ENCODE measurements around the gene STUB1.
A peak's percentile ranks its signal among the peaks of the same experiment; 100 is the strongest.

The STUB1 gene

GRCh38 chr16:714558-715476 lies 34.6 kb downstream of the STUB1 start, which contains the start of gene METRN:
TSS of gene METRN (plus strand) at chr16:715118. CDS start at chr16:715290, 172 bp downstream.
- Histone ChIP-seq H3K4me1 (ENCODE audit: control insufficient read depth in 1 of 2, insufficient read depth in 2 of 2, low read length in 2 of 2) (peaks cover 4 to 47% of the 10 kb centered on the region in 2 donors), H3K27me3 (ENCODE audit: low read depth, low read length) (peaks cover 16% of the 10 kb centered on the region), H3K4me3 (ENCODE audit: low read depth in 1 of 2, low read length in 2 of 2) (peak within 1 kb of the TSS in 1 of 2 donors; percentile 81), H3K9me3 (ENCODE audit: control insufficient read depth in 1 of 2, low read length in 2 of 2) (no peaks in the 10 kb centered on the region), H3K36me3 (ENCODE audit: control insufficient read depth in 1 of 2, insufficient read depth in 2 of 2, low read length in 2 of 2) (no peaks in the 10 kb centered on the region), H3K27ac (ENCODE audit: low read length) (no peak within 1 kb of the TSS)

GRCh38 chr16:715477-716199 lies 35.4 kb downstream of the STUB1 start:
- H3K27ac ChIP-seq (ENCODE audit: low read length): no peak overlapping the region
- H3K4me3 ChIP-seq (ENCODE audit: low read depth in 1 of 2, low read length in 2 of 2): peak overlapping the region in 1 of 2 donors; percentile 81
- H3K27me3 ChIP-seq (ENCODE audit: low read depth, low read length): peaks cover 9% of the 10 kb centered on the region
- peaks cover 9 to 51% of the 10 kb centered on the region in 2 donors for H3K4me1 ChIP-seq (ENCODE audit: control insufficient read depth in 1 of 2, insufficient read depth in 2 of 2, low read length in 2 of 2)
- H3K9me3 ChIP-seq (ENCODE audit: control insufficient read depth in 1 of 2, low read length in 2 of 2): no peaks in the 10 kb centered on the region
- no peaks in the 10 kb centered on the region for H3K36me3 ChIP-seq (ENCODE audit: control insufficient read depth in 1 of 2, insufficient read depth in 2 of 2, low read length in 2 of 2)

- Histone ChIP-seq H3K4me3 (ENCODE audit: low read depth in 1 of 2, low read length in 2 of 2) (peak overlapping the region in 1 of 2 donors; percentile 81), H3K27ac (ENCODE audit: low read length) (no peak overlapping the region), H3K36me3 (ENCODE audit: control insufficient read depth in 1 of 2, insufficient read depth in 2 of 2, low read length in 2 of 2) (no peaks in the 10 kb centered on the region), H3K27me3 (ENCODE audit: low read depth, low read length) (peaks cover 4% of the 10 kb centered on the region), H3K4me1 (ENCODE audit: control insufficient read depth in 1 of 2, insufficient read depth in 2 of 2, low read length in 2 of 2) (peaks cover 9 to 51% of the 10 kb centered on the region in 2 donors), H3K9me3 (ENCODE audit: control insufficient read depth in 1 of 2, low read length in 2 of 2) (no peaks in the 10 kb centered on the region)
These were observed 36.0 kb downstream of the STUB1 start for GRCh38 chr16:716200-716568.

GRCh38 chr16:716768-717325 lies 36.6 kb downstream of the STUB1 start:
- Histone ChIP-seq H3K4me1 (ENCODE audit: control insufficient read depth in 1 of 2, insufficient read depth in 2 of 2, low read length in 2 of 2) (peaks cover 9 to 57% of the 10 kb centered on the region in 2 donors), H3K36me3 (ENCODE audit: control insufficient read depth in 1 of 2, insufficient read depth in 2 of 2, low read length in 2 of 2) (no peaks in the 10 kb centered on the region), H3K9me3 (ENCODE audit: control insufficient read depth in 1 of 2, low read length in 2 of 2) (no peaks in the 10 kb centered on the region), H3K27ac (ENCODE audit: low read length) (no peak overlapping the region), H3K4me3 (ENCODE audit: low read depth in 1 of 2, low read length in 2 of 2) (peak overlapping the region in 1 of 2 donors; percentile 81), H3K27me3 (ENCODE audit: low read depth, low read length) (no peaks in the 10 kb centered on the region)

GRCh38 chr16:717450-718245 lies 37.4 kb downstream of the STUB1 start:
- H3K9me3 ChIP-seq (ENCODE audit: control insufficient read depth in 1 of 2, low read length in 2 of 2): no peaks in the 10 kb centered on the region
- H3K4me1 ChIP-seq (ENCODE audit: control insufficient read depth in 1 of 2, insufficient read depth in 2 of 2, low read length in 2 of 2): peaks cover 9 to 62% of the 10 kb centered on the region in 2 donors
- no peak overlapping the region for H3K4me3 ChIP-seq (ENCODE audit: low read depth in 1 of 2, low read length in 2 of 2)
- no peaks in the 10 kb centered on the region for H3K27me3 ChIP-seq (ENCODE audit: low read depth, low read length)
- H3K27ac ChIP-seq (ENCODE audit: low read length): no peak overlapping the region
- H3K36me3 ChIP-seq (ENCODE audit: control insufficient read depth in 1 of 2, insufficient read depth in 2 of 2, low read length in 2 of 2): no peaks in the 10 kb centered on the region

- no peaks in the 10 kb centered on the region for H3K36me3 ChIP-seq (ENCODE audit: control insufficient read depth in 1 of 2, insufficient read depth in 2 of 2, low read length in 2 of 2)
- H3K27ac ChIP-seq (ENCODE audit: low read length): no peak overlapping the region
- peaks cover 9 to 62% of the 10 kb centered on the region in 2 donors for H3K4me1 ChIP-seq (ENCODE audit: control insufficient read depth in 1 of 2, insufficient read depth in 2 of 2, low read length in 2 of 2)
- no peaks in the 10 kb centered on the region for H3K9me3 ChIP-seq (ENCODE audit: control insufficient read depth in 1 of 2, low read length in 2 of 2)
- H3K4me3 ChIP-seq (ENCODE audit: low read depth in 1 of 2, low read length in 2 of 2): no peak overlapping the region
- no peaks in the 10 kb centered on the region for H3K27me3 ChIP-seq (ENCODE audit: low read depth, low read length)
These were observed 38.2 kb downstream of the STUB1 start for GRCh38 chr16:718389-718788.

GRCh38 chr16:718922-719321 lies 38.7 kb downstream of the STUB1 start:
- no peaks in the 10 kb centered on the region for H3K36me3 ChIP-seq (ENCODE audit: control insufficient read depth in 1 of 2, insufficient read depth in 2 of 2, low read length in 2 of 2)
- no peaks in the 10 kb centered on the region for H3K27me3 ChIP-seq (ENCODE audit: low read depth, low read length)
- H3K4me1 ChIP-seq (ENCODE audit: control insufficient read depth in 1 of 2, insufficient read depth in 2 of 2, low read length in 2 of 2): peaks cover 9 to 62% of the 10 kb centered on the region in 2 donors
- H3K9me3 ChIP-seq (ENCODE audit: control insufficient read depth in 1 of 2, low read length in 2 of 2): no peaks in the 10 kb centered on the region
- no peak overlapping the region for H3K27ac ChIP-seq (ENCODE audit: low read length)
- H3K4me3 ChIP-seq (ENCODE audit: low read depth in 1 of 2, low read length in 2 of 2): no peak overlapping the region

GRCh38 chr16:719815-720446 lies 39.7 kb downstream of the STUB1 start:
- H3K4me3 ChIP-seq (ENCODE audit: low read depth in 1 of 2, low read length in 2 of 2): peak overlapping the region; percentile 55 to 70
- no peaks in the 10 kb centered on the region for H3K27me3 ChIP-seq (ENCODE audit: low read depth, low read length)
- peaks cover 9 to 56% of the 10 kb centered on the region in 2 donors for H3K4me1 ChIP-seq (ENCODE audit: control insufficient read depth in 1 of 2, insufficient read depth in 2 of 2, low read length in 2 of 2)
- peak overlapping the region; percentile 31 for H3K27ac ChIP-seq (ENCODE audit: low read length)
- H3K36me3 ChIP-seq (ENCODE audit: control insufficient read depth in 1 of 2, insufficient read depth in 2 of 2, low read length in 2 of 2): no peaks in the 10 kb centered on the region
- no peaks in the 10 kb centered on the region for H3K9me3 ChIP-seq (ENCODE audit: control insufficient read depth in 1 of 2, low read length in 2 of 2)

GRCh38 chr16:720447-720989 lies 40.3 kb downstream of the STUB1 start:
- H3K4me1 ChIP-seq (ENCODE audit: control insufficient read depth in 1 of 2, insufficient read depth in 2 of 2, low read length in 2 of 2): peaks cover 9 to 52% of the 10 kb centered on the region in 2 donors

More at GRCh38 chr16:720447-720989, 40.3 kb downstream of the STUB1 start:
- Histone ChIP-seq H3K4me3 (ENCODE audit: low read depth in 1 of 2, low read length in 2 of 2) (peak overlapping the region; percentile 55 to 70), H3K27ac (ENCODE audit: low read length) (peak overlapping the region; percentile 31), H3K36me3 (ENCODE audit: control insufficient read depth in 1 of 2, insufficient read depth in 2 of 2, low read length in 2 of 2) (no peaks in the 10 kb centered on the region), H3K27me3 (ENCODE audit: low read depth, low read length) (no peaks in the 10 kb centered on the region), H3K9me3 (ENCODE audit: control insufficient read depth in 1 of 2, low read length in 2 of 2) (no peaks in the 10 kb centered on the region)
